ENCODE results near the gene DVL2.
A peak's percentile ranks its signal among the peaks of the same experiment; 100 is the strongest.

Gene DVL2

GRCh38 chr17:7242717-7243452 is 8.6 kb upstream of the DVL2 start (continued):
- TF ChIP-seq KLF10 (tag by site-specific recombination; IDR thresholded peaks at IDR 0.05) (peak; percentile 96), KLF8 (tag by site-specific recombination; IDR thresholded peaks at IDR 0.05) (peak; percentile 100), PATZ1 (tag by site-specific recombination; IDR thresholded peaks at IDR 0.05) (peak; percentile 97), ZNF529 (tag by site-specific recombination; IDR thresholded peaks at IDR 0.05; ENCODE audit: insufficient replicate concordance) (no peak), ZNF624 (tag by site-specific recombination; IDR thresholded peaks at IDR 0.05) (no peak), ZNF768 (tag by site-specific recombination; IDR thresholded peaks at IDR 0.05) (no peak), ZNF473 (tag by site-specific recombination; IDR thresholded peaks at IDR 0.05) (no peak), ZNF776 (tag by site-specific recombination; IDR thresholded peaks at IDR 0.05; ENCODE audit: borderline replicate concordance) (no peak), ZBTB26 (tag by site-specific recombination; optimal IDR thresholded peaks at IDR 0.05) (peak; percentile 46), ZIC2 (tag by site-specific recombination; IDR thresholded peaks at IDR 0.05) (peak; percentile 85), PRDM10 (tag by site-specific recombination; IDR thresholded peaks at IDR 0.05) (peak; percentile 61; the same call in 1 of the 2 replicates), ZNF747 (tag by site-specific recombination; IDR thresholded peaks at IDR 0.05) (no peak), SETDB1 (IDR thresholded peaks at IDR 0.05; ENCODE audit: insufficient read length, low read length) (no peak), ZNF366 (tag by site-specific recombination; conservative IDR thresholded peaks at IDR 0.05) (peak; percentile 74), GLI2 (tag by site-specific recombination; IDR thresholded peaks at IDR 0.05; ENCODE audit: borderline replicate concordance, low read depth) (peak; percentile 43; the same call in 1 of the 2 replicates), YY1 (tag by site-specific recombination; IDR thresholded peaks at IDR 0.05) (peak; percentile 76; the same call in 1 of the 2 replicates), HIC1 (tag by site-specific recombination; IDR thresholded peaks at IDR 0.05) (peak; percentile 94), ZNF138 (tag by site-specific recombination; IDR thresholded peaks at IDR 0.05; ENCODE audit: borderline replicate concordance) (no peak), ZNF155 (tag by site-specific recombination; IDR thresholded peaks at IDR 0.05) (no peak), ZNF292 (tag by site-specific recombination; IDR thresholded peaks at IDR 0.05; ENCODE audit: borderline replicate concordance, low read depth) (no peak), ZNF777 (tag by site-specific recombination; IDR thresholded peaks at IDR 0.05; ENCODE audit: borderline replicate concordance) (no peak), ZNF133 (tag by site-specific recombination; IDR thresholded peaks at IDR 0.05) (no peak), ZNF146 (tag by site-specific recombination; IDR thresholded peaks at IDR 0.05) (peak; percentile 93), ZBTB21 (tag by site-specific recombination; IDR thresholded peaks at IDR 0.05) (peak; percentile 86), ELK4 (IDR thresholded peaks at IDR 0.05; ENCODE audit: borderline replicate concordance, low read depth, low read length) (no peak), ZNF426 (tag by site-specific recombination; IDR thresholded peaks at IDR 0.05) (no peak), HOXC10 (CRISPR knock-in tag; IDR thresholded peaks at IDR 0.05) (no peak), MEIS1 (CRISPR knock-in tag; IDR thresholded peaks at IDR 0.05; ENCODE audit: borderline replicate concordance) (no peak), ZNF664 (tag by site-specific recombination; IDR thresholded peaks at IDR 0.05) (peak; percentile 89), ZNF302 (tag by site-specific recombination; IDR thresholded peaks at IDR 0.05; ENCODE audit: low read depth) (no peak)

Data from HEK293 (cell line).